OCI-LY3 (cell line): ENCODE measurements around the gene CAMK2G.

Experiments used
- CTCF ChIP-seq: fragments of 200-600, 300-600 bp; sonication (generic); IDR thresholded peaks from 2 replicates; pipeline ENCODE4 v1.5.1; 2014; ENCODE audit warnings: antibody characterized with exemption, low read length, low read depth
- EZH2phosphoT487 ChIP-seq: fragments of 200-600 bp; shearing (Covaris generic); IDR thresholded peaks from 2 replicates; pipeline ENCODE4 v1.6.1; 2018; ENCODE audit warnings: antibody characterized with exemption, mixed run types, low read depth

GRCh38 chr10:73892310-73893030 lies 18.1 kb upstream of the CAMK2G start:
- TF ChIP-seq CTCF (no peak), EZH2phosphoT487 (no peak)
